Neural cell (in vitro differentiated cells): Measurements from ENCODE around the gene BCAS1. TPM values are rescaled to one million over a fixed set of nuclear protein-coding genes. Genes with fewer than 3 reads are reported as not detected.
"Not testable (repeated sequence)": the region's sequence is repeated elsewhere in the genome, so short reads cannot be mapped to it uniquely, and the experiment has no call there.

Experiments used
- H2AFZ ChIP-seq: fragments of 200-600, 300-800 bp; sonication (generic), shearing (Covaris generic); 2 replicates; pipeline ENCODE4 v1.6.0; 2014; ENCODE audit warnings: low read depth, mild to moderate bottlenecking, antibody characterized with exemption, low read length, moderate library complexity
- H3F3A ChIP-seq: fragments of 200-600 bp; shearing (Covaris generic); 2 replicates; pipeline ENCODE4 v1.6.1; 2016; ENCODE audit warnings: mild to moderate bottlenecking, moderate library complexity, mixed read lengths, antibody characterized with exemption, low read length; ENCODE audit not compliant: insufficient read depth, poor library complexity, severe bottlenecking
- H3K27ac ChIP-seq: fragments of 200-600, 300-800 bp; sonication (generic), shearing (Covaris generic); 2 replicates; pipeline ENCODE4 v1.5.1; 2014; ENCODE audit warnings: mild to moderate bottlenecking, low read length, moderate library complexity
- H3K27me3 ChIP-seq: fragments of 300-800, 200-600 bp; sonication (generic), shearing (Covaris generic); 2 replicates; pipeline ENCODE4 v1.6.0; 2014; ENCODE audit warnings: mild to moderate bottlenecking, low read depth, low read length, moderate library complexity; ENCODE audit not compliant: insufficient read depth
- H3K36me3 ChIP-seq: fragments of 300-800, 200-600 bp; sonication (generic), shearing (Covaris generic); 2 replicates; pipeline ENCODE4 v1.5.1; 2014; ENCODE audit warnings: mild to moderate bottlenecking, antibody characterized with exemption, low read length, moderate library complexity; ENCODE audit not compliant: insufficient read depth
- H3K4me2 ChIP-seq: fragments of 300-800, 200-600 bp; sonication (generic), shearing (Covaris generic); 2 replicates; pipeline ENCODE4 v1.6.0; 2014; ENCODE audit warnings: mild to moderate bottlenecking, low read length
- H3K4me3 ChIP-seq: fragments of 300-800, 200-600 bp; sonication (generic), shearing (Covaris generic); 2 replicates; pipeline ENCODE4 v1.5.1; 2014; ENCODE audit warnings: mild to moderate bottlenecking, low read length, moderate library complexity
- H3K79me2 ChIP-seq: fragments of 200-600 bp; shearing (Covaris generic); replicated peaks from 2 replicates; pipeline ENCODE4 v1.6.0; 2014; ENCODE audit warnings: mild to moderate bottlenecking, low read length, moderate library complexity; ENCODE audit not compliant: insufficient read depth
- H3K9ac ChIP-seq: fragments of 300-800, 200-600 bp; sonication (generic), shearing (Covaris generic); 2 replicates; pipeline ENCODE4 v1.6.1; 2016; ENCODE audit warnings: mild to moderate bottlenecking, low read length, mixed read lengths
- H3K9me2 ChIP-seq: fragments of 200-600 bp; shearing (Covaris generic); 2 replicates; pipeline ENCODE4 v1.6.1; 2016; ENCODE audit warnings: mild to moderate bottlenecking, low read length, mixed read lengths; ENCODE audit not compliant: insufficient read depth
- H3K9me3 ChIP-seq: fragments of 200-600, 300-800 bp; sonication (generic), shearing (Covaris generic); 2 replicates; pipeline ENCODE4 v1.6.1; 2016; ENCODE audit warnings: mild to moderate bottlenecking, mixed run types, low read length, moderate library complexity, mixed read lengths
- H4K20me1 ChIP-seq: fragments of 200-600 bp; shearing (Covaris generic); 2 replicates; pipeline ENCODE4 v1.6.1; 2016; ENCODE audit warnings: mild to moderate bottlenecking, mixed run types; ENCODE audit not compliant: insufficient read depth
- CTCF ChIP-seq: fragments of 450-650 bp; IDR thresholded peaks from 2 replicates; pipeline ENCODE4 v1.5.1; 2014; ENCODE audit warnings: antibody characterized with exemption, mild to moderate bottlenecking, moderate library complexity; ENCODE audit not compliant: poor library complexity, severe bottlenecking
- EP300 ChIP-seq: fragments of 450-650 bp; conservative IDR thresholded peaks from 2 replicates; pipeline ENCODE4 v1.6.1; 2014; ENCODE audit warnings: antibody characterized with exemption, mild to moderate bottlenecking, moderate library complexity; ENCODE audit not compliant: poor library complexity, severe bottlenecking
- MXI1 ChIP-seq: fragments of 450-650 bp; conservative IDR thresholded peaks from 2 replicates; pipeline ENCODE4 v1.6.1; 2014; ENCODE audit warnings: antibody characterized with exemption, mild to moderate bottlenecking; ENCODE audit not compliant: poor library complexity, severe bottlenecking
- POLR2AphosphoS5 ChIP-seq: IDR thresholded peaks from 2 replicates; pipeline ENCODE4 v1.6.1; 2012
- RAD21 ChIP-seq: fragments of 450-650 bp; conservative IDR thresholded peaks from 2 replicates; pipeline ENCODE4 v1.6.1; 2014; ENCODE audit warnings: antibody characterized with exemption, mild to moderate bottlenecking, moderate library complexity
- REST ChIP-seq: IDR thresholded peaks from 2 replicates; pipeline ENCODE4 v1.6.1; 2012; ENCODE audit warnings: borderline replicate concordance
- SMC3 ChIP-seq: fragments of 450-650 bp; conservative IDR thresholded peaks from 2 replicates; pipeline ENCODE4 v1.6.1; 2014; ENCODE audit warnings: antibody characterized with exemption, mild to moderate bottlenecking, moderate library complexity; ENCODE audit not compliant: poor library complexity
- TAF1 ChIP-seq: IDR thresholded peaks from 2 replicates; pipeline ENCODE4 v1.6.1; 2012; ENCODE audit warnings: low read depth
- polyA plus RNA-seq: library from polyadenylated mRNA; depleted of rRNA; stranded (reverse); fragments of >200 nt; gene quantifications from 2 replicates; pipeline ENCODE4 v1.2.3, GENCODE V29; 2014

Gene BCAS1
- polyA plus RNA-seq, 1 donor from 2014 or later: not detected

DNA sequence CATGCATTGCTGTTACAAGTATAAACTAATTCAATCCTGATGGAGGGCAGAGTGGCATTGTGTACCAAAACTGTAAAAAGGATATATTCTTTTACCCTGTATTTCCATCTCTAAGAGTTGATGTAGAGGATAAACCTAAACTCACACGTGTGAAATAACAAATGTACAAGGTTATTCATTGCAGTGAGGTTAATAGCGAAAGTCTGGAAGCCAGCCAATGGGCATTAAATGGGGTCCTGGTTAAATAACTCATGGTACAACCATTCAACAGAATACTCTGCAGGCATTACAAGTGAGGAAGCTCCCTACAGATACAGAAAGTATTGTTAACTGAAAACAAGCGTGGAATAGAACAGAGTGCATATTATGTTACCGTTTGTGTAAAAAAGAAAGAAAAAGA lies 56.9 kb downstream of the BCAS1 start:
- no peaks in the 10 kb centered on the region for H3K9me2 ChIP-seq
- H3K36me3 ChIP-seq: no peaks in the 10 kb centered on the region
- H3K4me2 ChIP-seq: no peak overlapping the region
- no peak overlapping the region for H3K9ac ChIP-seq
- no peaks in the 10 kb centered on the region for H3F3A ChIP-seq
- H3K79me2 ChIP-seq: no peaks in the 10 kb centered on the region
- TF ChIP-seq POLR2AphosphoS5: no peak
- TF ChIP-seq MXI1: no peak
- no peak for TF ChIP-seq TAF1
- no peak for TF ChIP-seq SMC3
- TF ChIP-seq CTCF: no peak
- H3K4me3 ChIP-seq: no peak overlapping the region
- no peak overlapping the region for H3K27ac ChIP-seq
- H2AFZ ChIP-seq: no peak overlapping the region
- no peaks in the 10 kb centered on the region for H3K27me3 ChIP-seq
- H4K20me1 ChIP-seq: no peaks in the 10 kb centered on the region
- H3K9me3 ChIP-seq: no peaks in the 10 kb centered on the region

DNA sequence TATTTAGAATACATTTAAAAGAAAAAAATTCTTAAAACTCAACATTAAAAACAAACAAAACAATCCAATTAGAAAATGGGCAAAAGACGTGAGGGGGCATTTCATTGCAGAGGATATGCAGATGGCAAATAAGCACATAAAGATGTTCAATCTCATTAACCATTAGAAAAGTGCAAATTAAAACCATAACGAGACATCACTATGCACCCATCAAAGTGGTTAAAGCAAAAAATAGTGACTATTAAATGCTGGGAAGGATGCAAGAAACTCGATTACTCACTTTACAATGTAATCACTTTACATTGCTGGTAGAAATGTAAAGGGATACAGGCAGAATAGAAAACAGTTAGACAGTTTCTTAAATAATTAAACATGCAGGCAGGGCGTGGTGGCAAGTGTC lies 59.0 kb downstream of the BCAS1 start:
- TF ChIP-seq EP300 (no peak), TAF1 (no peak), RAD21 (no peak), REST (no peak), MXI1 (no peak)
- H3K9ac ChIP-seq: no peak overlapping the region
- no peaks in the 10 kb centered on the region for H3K36me3 ChIP-seq
- no peaks in the 10 kb centered on the region for H3K27me3 ChIP-seq
- H4K20me1 ChIP-seq: no peaks in the 10 kb centered on the region
- no peak overlapping the region for H3K27ac ChIP-seq
- no peak overlapping the region for H2AFZ ChIP-seq
- no peaks in the 10 kb centered on the region for H3K9me3 ChIP-seq
- H3K79me2 ChIP-seq: no peaks in the 10 kb centered on the region
- no peak overlapping the region for H3K4me3 ChIP-seq
- no peaks in the 10 kb centered on the region for H3K9me2 ChIP-seq
- no peak overlapping the region for H3K4me2 ChIP-seq
- H3F3A ChIP-seq: no peaks in the 10 kb centered on the region

GRCh38 chr20:54006216-54006615 lies 64.2 kb downstream of the BCAS1 start:
- H3K27me3 ChIP-seq, H3K9me3 ChIP-seq, H3K4me2 ChIP-seq: not testable (repeated sequence)

More at GRCh38 chr20:54006216-54006615, 64.2 kb downstream of the BCAS1 start:
- not testable (repeated sequence) for H2AFZ ChIP-seq, H3K9me2 ChIP-seq, H3K79me2 ChIP-seq, H3K9ac ChIP-seq, H3K36me3 ChIP-seq, H4K20me1 ChIP-seq, H3K4me3 ChIP-seq, H3F3A ChIP-seq, H3K27ac ChIP-seq
